HuH-7.5 (cell line): ENCODE data around the gene CD38.
"Not testable (repeated sequence)": the region's sequence is repeated elsewhere in the genome, so short reads cannot be mapped to it uniquely, and the experiment has no call there.

Source experiments
- DNase-seq: peaks from one replicate; pipeline ENCODE4 v3.0.0; 2011; ENCODE audit warnings: low spot score

The CD38 gene

DNA sequence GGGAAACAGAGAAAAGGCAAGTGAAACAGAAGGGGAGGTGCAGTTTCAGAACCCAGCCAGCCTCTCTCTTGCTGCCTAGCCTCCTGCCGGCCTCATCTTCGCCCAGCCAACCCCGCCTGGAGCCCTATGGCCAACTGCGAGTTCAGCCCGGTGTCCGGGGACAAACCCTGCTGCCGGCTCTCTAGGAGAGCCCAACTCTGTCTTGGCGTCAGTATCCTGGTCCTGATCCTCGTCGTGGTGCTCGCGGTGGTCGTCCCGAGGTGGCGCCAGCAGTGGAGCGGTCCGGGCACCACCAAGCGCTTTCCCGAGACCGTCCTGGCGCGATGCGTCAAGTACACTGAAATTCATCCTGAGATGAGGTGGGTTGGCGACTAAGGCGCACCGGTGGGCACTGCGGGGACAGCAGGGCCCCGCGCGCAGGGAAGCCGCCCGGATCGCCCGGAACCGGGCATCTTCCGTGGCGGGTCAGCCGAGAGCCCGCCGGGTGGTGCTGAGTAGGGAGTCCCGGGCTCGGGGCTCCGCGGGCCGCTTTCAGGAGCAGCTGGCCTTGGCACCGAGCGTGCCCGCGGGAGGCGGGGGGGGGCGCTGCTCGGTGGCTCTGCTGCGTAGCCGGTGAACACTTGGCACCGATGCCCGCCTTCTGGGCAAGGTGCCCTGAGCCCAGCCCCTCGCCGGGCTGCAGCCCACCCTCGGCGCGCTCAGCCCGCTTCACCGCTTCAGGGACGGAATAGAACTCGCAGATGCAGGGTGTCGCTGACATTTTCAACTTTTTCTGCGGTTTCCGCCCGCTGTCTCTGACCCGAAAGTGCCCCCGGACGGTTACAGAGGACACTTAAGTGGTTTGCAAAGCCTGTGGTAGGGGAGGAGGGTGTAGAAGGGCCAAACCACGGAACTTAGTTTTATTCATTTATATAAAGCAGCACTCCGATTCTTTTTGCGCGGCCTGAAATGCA is at the start of gene CD38:
CD38 (plus strand) TSS at position 40 of the 953 bp plus-strand sequence; CDS start at position 127, 87 bp downstream.
- peak; percentile 44 for DNase-seq

DNA sequence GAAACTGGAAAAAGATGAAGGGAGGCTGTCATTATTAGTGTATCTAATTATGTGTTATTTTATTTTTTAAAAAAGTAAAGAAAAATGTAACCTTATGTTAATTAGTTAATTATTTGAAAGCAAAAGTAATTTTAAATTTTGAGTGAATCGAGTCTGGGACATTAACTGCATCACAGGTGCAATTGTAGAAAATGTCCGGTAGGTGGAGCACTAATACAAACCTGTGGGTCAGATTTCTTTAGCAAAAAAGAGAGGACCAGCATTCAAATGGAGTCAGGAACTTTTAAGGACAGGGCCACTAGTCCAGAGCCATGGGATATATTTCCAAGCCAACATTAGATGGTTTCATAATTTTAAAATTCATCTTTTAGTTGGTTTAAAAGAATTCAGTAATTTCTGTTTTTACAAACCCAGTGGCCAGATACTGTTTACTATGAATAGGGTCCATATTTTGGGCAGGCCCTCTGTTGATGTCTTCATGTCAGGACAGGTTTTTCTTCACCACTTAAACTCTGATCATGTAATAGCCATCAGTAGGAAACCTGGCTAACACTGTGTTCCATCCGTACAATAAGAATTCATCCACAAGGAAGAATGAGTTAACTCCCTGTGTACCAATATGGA is 48.1 kb upstream of the CD38 start:
- peak; percentile 39 for DNase-seq

DNA sequence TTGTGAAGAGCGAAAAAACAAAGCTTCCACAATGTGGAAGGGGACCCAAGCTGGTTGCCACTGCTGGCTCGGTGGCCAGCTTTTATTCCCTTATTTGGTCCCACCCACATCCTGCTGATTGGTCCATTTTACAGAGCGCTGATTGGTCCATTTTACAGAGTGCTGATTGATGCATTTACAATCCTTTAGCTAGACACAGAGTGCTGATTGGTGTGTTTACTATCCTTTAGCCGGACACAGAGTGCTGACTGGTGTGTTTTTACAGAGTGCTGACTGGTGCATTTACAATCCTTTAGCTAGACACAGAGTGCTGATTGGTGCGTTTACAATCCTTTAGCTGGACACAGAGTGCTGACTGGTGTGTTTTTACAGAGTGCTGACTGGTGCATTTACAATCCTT is 45.1 kb upstream of the CD38 start:
- DNase-seq, result not testable (repeated sequence)

DNA sequence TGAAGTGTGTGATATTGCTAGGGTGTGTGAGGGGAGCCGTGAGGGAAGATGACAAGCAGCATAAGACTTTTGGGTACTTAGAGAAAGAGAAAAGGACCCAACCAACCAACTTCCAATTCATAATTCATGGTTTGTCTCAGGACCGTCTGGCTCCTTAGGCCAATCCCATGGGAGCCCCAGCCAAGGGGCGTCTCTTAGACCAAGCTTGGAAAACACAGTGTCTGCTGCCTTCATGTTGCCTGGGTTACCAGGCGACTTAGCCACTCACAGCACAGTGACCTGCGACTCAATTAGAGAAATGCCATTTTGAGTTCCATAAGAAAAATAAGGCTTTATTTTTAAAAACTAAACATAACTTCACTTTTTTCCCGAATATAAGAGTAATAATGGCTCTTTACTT is 42.6 kb upstream of the CD38 start:
- DNase-seq, result no peak

DNA sequence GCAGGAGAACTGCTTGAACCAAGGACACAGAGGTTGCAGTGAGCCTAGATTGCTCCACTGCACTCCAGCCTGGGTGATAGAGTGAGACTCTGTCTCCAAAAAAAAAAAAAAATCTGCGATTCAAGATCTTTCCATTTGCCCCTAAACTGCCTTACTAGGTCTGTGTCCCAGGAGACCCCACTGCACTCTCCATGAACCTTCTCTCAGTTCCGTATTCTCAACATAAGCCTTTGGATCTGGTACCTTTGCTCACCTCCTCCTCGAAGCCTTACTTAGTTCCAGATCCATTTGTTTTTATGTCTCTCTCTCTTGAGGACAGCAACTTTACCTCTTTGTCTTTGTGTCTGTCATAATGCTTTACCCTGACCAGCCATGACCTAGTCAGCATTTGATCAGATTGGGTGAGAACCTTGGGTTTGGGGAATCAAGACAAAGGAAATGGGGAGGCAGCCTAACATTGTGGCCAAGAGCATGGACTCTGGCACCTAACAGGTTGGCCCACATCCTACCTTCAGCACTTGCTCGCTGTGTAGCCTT is 41.5 kb upstream of the CD38 start:
- DNase-seq, result no peak

DNA sequence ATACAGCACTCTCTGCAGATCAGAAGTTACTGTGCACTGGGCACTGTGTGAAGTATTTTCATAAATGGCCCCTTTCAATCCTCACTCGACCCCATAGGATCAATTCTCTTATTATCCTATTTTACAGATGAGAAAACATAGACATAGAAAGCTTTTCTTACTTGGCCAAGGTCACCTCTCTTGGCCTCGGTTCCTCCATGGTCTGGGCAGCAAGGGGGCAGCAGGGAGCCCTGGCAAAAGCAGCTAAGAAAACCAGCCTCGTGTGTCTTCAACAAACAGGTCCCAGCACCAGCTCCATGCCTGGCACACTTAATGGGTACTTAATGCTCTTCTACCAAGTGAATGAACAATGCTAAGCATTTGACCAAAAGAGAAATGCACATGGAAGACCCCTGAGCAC is 40.9 kb upstream of the CD38 start:
- DNase-seq, result no peak

DNA sequence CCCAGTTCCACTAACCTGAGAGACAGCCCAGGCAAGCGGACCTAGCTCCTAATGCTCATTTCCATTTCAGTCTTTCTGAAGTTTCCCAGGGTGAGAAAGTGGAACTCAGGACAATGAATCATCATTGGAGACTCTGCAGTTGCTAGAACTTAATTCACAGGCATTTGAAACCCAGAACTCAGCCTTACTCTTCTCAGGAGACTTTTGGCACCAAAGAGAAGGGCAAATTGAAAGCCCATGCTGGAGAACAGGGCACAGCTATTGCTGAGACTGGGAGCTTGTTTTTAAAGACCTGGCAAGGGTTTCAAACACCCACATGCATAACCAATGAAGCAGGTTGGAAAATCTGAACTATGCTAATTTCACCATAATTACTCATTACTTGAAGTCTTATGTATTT is 39.3 kb upstream of the CD38 start:
- no peak for DNase-seq

DNA sequence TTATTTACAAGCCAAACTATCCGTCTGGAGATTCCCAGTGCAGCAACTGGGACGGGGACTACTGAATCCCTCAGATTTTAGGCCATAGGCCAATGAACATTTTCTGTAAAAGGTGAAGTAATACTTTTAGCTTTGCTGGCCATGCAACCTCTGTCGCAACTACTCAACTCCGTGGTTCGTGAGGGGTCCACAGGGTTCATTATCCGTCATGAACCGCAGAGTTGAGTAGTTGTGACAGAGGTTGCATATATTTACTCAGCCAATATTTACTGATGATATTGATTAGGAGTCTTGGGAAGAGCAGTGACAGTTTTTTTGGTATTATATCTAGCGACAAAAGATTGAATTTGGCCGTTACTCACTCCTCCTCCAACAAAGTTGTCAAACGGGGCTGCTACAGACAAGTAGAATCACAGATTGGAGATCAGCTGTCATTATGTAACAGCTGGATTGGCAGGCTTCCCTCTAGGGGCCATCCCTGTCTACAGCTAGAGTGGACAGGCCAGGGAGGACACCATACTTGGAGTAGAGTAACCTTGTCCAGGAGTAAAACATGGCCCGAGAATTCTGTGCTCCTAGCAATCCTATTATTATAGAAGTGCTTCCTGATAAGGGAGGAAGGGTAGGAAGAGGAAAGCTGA is 37.2 kb upstream of the CD38 start:
- DNase-seq, result peak; percentile 53

DNA sequence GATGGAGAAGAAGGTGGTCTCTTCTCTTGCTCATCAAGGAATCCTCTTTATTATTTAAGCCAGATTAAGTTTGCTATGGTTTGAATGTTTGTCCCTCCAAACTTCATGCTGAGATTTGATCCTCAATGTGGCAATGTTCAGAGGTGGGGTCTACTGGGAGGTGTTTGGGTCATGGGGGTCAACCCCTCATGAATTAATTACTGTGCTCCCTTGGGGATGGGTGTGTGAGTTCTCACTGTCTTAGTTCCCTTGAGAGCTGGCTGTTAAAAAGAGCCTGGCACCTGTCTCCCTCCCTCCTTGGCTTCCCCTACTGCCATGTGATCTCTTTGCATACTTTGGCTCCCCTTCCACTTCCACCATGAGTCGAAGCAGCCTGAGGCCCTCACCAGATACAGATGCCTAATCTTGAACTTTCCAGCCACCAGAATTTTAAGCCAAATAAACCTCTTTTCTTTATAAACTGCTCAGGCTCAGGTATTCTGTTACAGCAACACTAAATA is 36.0 kb upstream of the CD38 start:
- DNase-seq, result no peak

DNA sequence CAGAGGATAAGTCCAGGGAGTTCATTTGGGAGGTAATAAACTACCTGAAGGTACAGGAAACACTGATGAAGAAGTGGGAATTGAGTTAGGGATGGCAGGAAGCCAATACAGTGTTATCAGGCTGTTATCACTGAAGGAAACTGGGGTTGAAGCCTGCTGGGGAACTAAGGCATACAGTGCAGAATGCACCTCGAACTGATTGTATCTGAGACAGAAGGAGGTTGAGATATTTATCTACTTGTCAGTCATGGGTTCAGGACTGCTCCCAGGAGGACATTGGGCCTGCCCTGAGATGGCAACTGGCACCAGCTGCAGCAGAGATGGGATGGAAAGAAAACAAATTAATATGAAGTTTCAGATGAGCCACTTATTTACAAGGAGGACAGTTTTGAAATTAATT is 35.5 kb upstream of the CD38 start:
- DNase-seq, result no peak

DNA sequence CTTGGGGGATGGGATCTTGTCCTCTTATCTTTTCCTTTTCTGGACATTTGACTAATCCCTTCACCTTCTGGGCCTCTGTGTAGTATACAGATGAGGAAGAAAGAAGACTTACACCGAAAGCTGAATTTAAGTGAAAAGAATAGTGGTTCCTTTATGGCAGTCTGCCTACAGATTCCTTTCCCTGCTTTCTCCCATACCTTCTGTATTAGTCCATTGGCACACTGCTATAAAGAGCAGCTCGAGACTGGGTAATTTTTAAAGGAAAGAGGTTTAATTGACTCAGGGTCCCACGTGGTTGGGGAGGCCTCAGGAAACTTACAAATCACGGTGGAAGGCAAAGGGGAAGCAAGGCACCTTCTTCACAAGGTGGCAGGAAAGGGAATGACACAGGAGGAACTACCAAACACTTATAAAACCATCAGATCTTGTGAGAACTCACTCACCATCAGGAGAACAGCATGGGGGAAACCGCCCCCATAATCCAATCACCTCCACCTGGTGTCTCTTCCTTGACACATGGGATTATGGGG is 34.0 kb upstream of the CD38 start:
- no peak for DNase-seq

DNA sequence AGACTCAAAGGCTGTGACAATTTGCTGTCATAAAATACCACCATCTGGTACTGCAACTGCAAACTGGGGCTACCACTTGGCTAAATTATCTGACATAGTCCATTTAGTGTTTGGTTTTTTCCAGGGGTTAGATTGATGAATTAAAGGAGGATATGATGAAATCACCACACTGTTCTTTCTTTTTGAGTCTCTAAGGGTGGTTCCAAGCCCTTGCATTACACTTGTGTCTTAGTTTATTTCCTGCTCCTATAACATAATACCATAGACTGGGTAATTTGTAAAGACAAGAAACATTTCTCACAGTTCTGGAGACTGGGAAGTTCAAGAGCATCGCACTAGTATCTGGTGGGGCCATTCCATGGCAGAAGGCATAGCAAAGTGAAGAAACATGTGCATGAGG is 32.0 kb upstream of the CD38 start:
- DNase-seq, result no peak

DNA sequence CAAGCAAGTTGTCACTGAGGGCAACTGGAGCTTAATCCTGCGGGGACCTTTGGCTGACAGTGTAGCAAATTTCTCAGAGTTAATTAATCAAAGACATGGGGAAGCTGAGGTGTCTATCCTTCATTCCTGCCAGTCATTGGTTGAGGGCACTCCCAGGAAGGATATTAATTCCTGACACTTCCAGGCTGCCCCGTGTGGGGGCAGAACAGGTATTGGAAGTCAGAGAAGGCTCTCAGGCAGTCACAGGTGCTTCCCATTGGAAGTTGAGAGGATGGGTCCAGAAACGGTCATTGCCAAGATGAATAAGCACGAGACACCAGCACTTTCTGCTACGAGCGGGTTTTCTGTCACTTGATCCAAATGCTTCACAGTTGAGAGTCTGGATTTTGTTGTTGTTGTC is 29.1 kb upstream of the CD38 start:
- DNase-seq, result no peak

DNA sequence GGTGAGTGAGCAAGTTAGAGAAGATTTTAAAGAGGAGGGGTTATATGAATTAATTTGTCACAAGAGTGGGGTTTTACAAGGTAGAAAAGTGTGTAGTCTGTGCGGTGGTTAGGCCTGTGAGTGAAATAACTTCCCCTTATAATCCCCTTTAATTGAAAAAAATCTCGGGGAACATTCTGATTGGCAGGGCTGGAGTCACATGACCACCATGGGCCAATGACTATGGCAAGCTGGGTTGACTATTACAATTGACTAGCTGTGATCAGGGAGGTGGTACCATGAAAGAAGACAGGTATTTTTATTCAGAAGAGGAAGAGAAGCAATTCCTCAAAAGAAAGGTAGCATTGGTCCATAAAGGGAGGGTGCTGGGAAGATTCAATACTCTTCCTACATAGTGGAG is 27.0 kb upstream of the CD38 start:
- DNase-seq, result no peak

DNA sequence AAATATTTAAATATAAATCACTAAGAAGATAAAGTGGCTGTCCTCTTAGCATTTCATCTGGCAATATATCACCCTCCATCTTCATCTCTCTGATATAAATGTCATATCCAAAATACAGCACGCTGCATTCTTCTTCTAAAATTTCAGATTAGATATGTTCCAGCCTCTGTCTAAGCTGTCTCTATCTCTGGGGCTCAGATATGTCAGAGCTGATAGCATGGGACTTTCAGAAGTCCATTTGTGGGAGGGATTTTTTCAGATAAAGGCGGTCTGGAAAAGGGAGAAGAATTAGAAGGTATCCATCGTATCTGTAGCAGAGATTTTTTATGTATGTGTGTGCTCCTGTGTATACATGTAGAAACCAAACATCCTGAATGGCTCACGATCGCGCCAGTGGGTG is 25.0 kb upstream of the CD38 start:
- DNase-seq, result no peak

DNA sequence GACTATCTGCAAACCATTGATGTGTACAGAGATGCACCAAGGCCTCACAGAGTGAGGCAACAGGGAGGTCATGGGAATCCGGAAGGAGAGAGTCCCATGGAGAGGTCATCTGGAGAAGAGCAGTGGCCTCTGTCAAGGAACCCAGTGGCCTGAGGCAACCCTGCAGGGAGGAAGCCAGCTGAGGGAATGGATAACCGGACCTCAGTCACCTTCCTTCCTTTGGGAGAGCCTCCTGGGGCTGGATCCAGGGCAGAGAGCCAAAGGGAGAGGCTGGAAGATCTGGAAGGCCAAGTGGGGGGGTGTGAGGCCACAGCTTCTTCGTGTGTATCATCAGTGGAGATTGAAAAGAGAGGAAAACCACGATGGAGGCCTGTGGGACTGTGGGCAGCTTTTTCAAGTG is 24.3 kb upstream of the CD38 start:
- DNase-seq, result no peak

DNA sequence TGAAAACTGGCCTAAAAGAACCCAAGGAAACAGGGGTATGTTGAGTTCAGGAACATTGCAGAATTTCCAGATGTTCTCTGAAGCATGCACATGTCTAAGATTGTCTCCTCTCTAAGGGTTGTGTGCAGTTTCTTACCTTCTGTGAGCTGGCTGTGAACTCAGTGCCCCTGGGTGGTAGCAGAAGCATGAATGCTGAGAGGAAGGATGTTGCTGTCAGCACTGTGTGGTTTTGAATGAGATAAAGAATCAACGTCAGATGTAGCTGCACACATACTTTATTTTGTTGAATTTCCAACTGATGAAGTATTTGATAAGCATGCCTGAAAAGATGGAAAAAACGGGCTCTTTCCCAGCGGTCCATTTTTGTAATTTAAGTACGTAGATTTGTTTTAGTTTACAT is 23.8 kb upstream of the CD38 start:
- DNase-seq, result no peak

DNA sequence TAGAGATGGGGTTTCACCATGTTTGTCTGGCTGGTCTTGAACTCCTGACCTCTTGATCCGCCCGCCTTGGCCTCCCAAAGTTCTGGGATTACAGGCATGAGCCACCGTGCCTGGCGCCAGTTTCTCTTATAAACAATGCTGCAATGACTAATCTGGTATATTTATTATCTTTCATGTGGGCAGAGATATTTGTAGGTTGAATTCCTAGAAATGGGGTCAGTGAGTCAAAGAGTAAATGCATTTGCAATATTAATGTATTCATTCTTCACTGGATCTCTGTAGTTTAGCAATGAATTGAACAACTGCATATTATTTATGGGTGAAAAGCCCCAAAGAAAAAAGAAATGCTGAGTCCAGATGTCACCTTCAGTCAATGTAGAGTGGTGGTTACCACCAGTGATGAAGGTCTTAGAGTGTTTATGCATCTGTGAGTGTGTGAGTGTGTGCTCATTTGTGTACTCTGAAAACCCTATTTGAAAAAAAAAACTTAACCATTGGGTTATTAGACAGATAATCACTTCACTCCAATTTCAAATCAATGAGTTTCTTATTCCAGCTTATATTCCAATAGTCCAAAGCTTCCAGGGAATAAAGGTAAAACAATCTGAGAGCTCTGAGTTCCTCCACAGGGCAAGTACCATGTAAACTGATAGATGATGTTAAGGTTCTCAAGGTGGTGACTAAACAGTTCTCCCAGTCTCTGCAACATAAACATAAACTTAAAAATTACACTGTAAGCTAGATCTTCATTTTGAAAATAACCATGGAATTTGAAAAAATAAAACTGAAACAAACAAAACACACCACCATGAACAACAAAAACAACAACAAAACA is 22.6 kb upstream of the CD38 start:
- no peak for DNase-seq

DNA sequence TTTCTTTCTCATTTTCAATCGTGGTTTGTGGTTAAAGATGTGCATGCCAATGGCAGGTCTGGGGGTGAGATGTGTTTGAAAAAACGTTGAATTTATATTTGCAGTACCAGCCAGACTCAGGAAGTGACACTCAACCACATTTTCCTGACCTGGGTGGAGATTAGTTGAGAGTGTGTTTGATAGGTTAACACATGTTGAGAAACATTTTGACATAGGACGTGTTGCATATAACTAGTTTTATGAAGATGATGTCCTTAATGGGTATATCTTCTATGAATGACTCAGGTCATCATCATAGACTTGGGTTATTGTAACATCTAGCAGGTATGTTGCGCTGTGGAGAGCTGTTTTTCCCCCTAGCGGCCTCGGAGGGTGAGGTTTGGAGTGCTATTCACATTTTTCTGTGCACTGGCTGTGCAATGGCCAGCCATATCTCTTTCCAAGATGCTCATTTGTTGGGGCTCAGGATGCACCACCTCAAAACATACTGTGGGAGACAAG is 21.7 kb upstream of the CD38 start:
- no peak for DNase-seq

DNA sequence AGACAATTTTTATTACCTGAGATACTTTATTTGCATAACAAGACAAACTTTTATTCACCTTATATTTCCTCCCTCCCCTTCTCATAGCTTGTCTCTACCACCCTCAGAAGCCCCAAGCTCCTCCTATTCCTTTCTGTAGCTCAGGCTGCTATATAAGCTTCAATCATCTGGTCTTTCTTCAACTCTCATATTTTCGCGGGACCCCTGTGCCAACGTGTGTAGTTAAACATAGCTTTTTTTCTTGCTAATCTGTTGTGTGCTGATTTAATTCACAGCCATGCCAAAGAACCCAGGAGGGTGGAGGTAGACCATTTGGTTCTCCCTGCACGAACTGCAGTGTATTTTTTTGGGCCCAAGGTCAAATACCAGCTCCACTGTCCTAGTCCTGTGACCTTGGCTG is 21.1 kb upstream of the CD38 start:
- no peak for DNase-seq

DNA sequence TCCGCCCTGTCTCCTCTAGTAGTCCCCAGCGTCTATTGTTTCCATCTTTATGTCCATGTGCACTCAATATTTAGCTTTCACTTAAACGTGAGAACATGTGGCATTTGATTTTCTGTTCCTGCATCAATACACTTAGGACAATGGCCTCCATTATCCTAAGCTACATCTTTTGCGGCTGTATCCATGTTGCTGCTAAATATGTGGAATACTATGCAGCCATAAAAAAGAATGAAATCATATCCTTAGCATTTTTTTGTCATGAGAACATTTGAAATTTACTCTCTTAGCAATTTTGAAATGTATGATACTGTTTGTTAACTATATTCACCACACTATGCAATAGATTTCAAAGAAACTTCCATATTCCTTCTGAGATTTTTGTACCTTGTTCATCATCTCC is 19.8 kb upstream of the CD38 start:
- no peak for DNase-seq
